Nephron (organoid): ENCODE results near the gene PRIM2.

ENCODE experiments used
- H3K27ac Mint-ChIP-seq, 3 experiments: 2 replicates each; pipeline ENCODE4 v1.8.0; 2020; ENCODE audit warnings: mixed read lengths in 3 of 3, mild to moderate bottlenecking in 2 of 3, moderate library complexity in 1 of 3
- H3K27me3 Mint-ChIP-seq: 2 replicates; pipeline ENCODE4 v1.8.0; 2021; ENCODE audit warnings: low read depth, mild to moderate bottlenecking, moderate library complexity, mixed read lengths
- H3K36me3 Mint-ChIP-seq: 2 replicates; pipeline ENCODE4 v1.8.0; 2020; ENCODE audit warnings: low read depth, mixed read lengths
- H3K4me1 Mint-ChIP-seq: 2 replicates; pipeline ENCODE4 v1.8.0; 2020; ENCODE audit warnings: mixed read lengths
- H3K4me3 Mint-ChIP-seq, 3 experiments: 2 replicates each; pipeline ENCODE4 v1.8.0; 2020; ENCODE audit warnings: mild to moderate bottlenecking in 3 of 3, mixed read lengths in 3 of 3, moderate library complexity in 2 of 3
- H3K9me3 Mint-ChIP-seq: 2 replicates; pipeline ENCODE4 v1.8.0; 2020; ENCODE audit warnings: mixed read lengths
- CTCF ChIP-seq, 3 experiments: fragments of 200-600 bp; sonication (generic); IDR thresholded peaks; one replicate each; pipeline ENCODE4 v1.5.0; 2021; ENCODE audit warnings: antibody characterized with exemption in 3 of 3; ENCODE audit not compliant: unreplicated experiment in 3 of 3

PRIM2 gene

GRCh38 chr6:57313009-57313408 lies 4.4 kb upstream of the PRIM2 start:
- Mint-ChIP-seq H3K9me3 (peaks cover 7% of the 10 kb centered on the region), H3K4me1 (peaks cover 30% of the 10 kb centered on the region), H3K27ac (peak overlapping the region; percentile 49 to 88 (median 84)), H3K4me3 (no peak overlapping the region), H3K27me3 (peaks cover 5% of the 10 kb centered on the region), H3K36me3 (no peaks in the 10 kb centered on the region)
- TF ChIP-seq CTCF (IDR thresholded peaks at IDR 0.05; ENCODE audit: unreplicated experiment in 3 of 3), result no peak

- TF ChIP-seq CTCF (IDR thresholded peaks at IDR 0.05; ENCODE audit: unreplicated experiment in 3 of 3), result no peak
- peaks cover 33% of the 10 kb centered on the region for H3K4me1 Mint-ChIP-seq
- peaks cover 2% of the 10 kb centered on the region for H3K36me3 Mint-ChIP-seq
- peaks cover 5% of the 10 kb centered on the region for H3K27me3 Mint-ChIP-seq
- H3K27ac Mint-ChIP-seq, result peak overlapping the region; percentile 49 to 88 (median 84)
- H3K4me3 Mint-ChIP-seq, result peak overlapping the region in 1 of 3 experiments; percentile 35
- peaks cover 7% of the 10 kb centered on the region for H3K9me3 Mint-ChIP-seq
Observed at GRCh38 chr6:57313711-57314471, 3.5 kb upstream of the PRIM2 start.

- no peak for TF ChIP-seq CTCF (IDR thresholded peaks at IDR 0.05; ENCODE audit: unreplicated experiment in 3 of 3)
- Mint-ChIP-seq H3K27me3 (peaks cover 5% of the 10 kb centered on the region), H3K4me1 (peaks cover 40% of the 10 kb centered on the region), H3K9me3 (peaks cover 7% of the 10 kb centered on the region), H3K4me3 (peak overlapping the region in 2 of 3 experiments; percentile 18 to 27), H3K36me3 (peaks cover 9% of the 10 kb centered on the region), H3K27ac (peak overlapping the region in 2 of 3 experiments; percentile 27 to 51)
Observed at GRCh38 chr6:57315111-57315510, 2.3 kb upstream of the PRIM2 start.

- Mint-ChIP-seq H3K27ac (no peak overlapping the region), H3K36me3 (peaks cover 16% of the 10 kb centered on the region), H3K27me3 (peaks cover 5% of the 10 kb centered on the region), H3K4me3 (peak overlapping the region; percentile 16 to 31 (median 26)), H3K4me1 (peaks cover 40% of the 10 kb centered on the region), H3K9me3 (peaks cover 7% of the 10 kb centered on the region)
- TF ChIP-seq CTCF (IDR thresholded peaks at IDR 0.05; ENCODE audit: unreplicated experiment in 3 of 3), result no peak
Observed at GRCh38 chr6:57315851-57316250, 1.6 kb upstream of the PRIM2 start.

- H3K4me1 Mint-ChIP-seq, result peaks cover 40% of the 10 kb centered on the region
- peak overlapping the region; percentile 95 to 99 (median 98) for H3K4me3 Mint-ChIP-seq
- TF ChIP-seq CTCF (IDR thresholded peaks at IDR 0.05; ENCODE audit: unreplicated experiment in 3 of 3), result peak; percentile 83 to 89 (median 85)
- peaks cover 7% of the 10 kb centered on the region for H3K9me3 Mint-ChIP-seq
- H3K27me3 Mint-ChIP-seq, result peaks cover 2% of the 10 kb centered on the region
- H3K36me3 Mint-ChIP-seq, result peaks cover 22% of the 10 kb centered on the region
- H3K27ac Mint-ChIP-seq, result peak overlapping the region; percentile 48 to 76 (median 58)
Observed at GRCh38 chr6:57316581-57317059, 810 bp upstream of the PRIM2 start.

- no peaks in the 10 kb centered on the region for H3K27me3 Mint-ChIP-seq
- H3K27ac Mint-ChIP-seq, result no peak overlapping the region
- H3K9me3 Mint-ChIP-seq, result peaks cover 22% of the 10 kb centered on the region
- H3K4me1 Mint-ChIP-seq, result peaks cover 1% of the 10 kb centered on the region
- peaks cover 71% of the 10 kb centered on the region for H3K36me3 Mint-ChIP-seq
- H3K4me3 Mint-ChIP-seq, result no peak overlapping the region
- TF ChIP-seq CTCF (IDR thresholded peaks at IDR 0.05; ENCODE audit: unreplicated experiment in 3 of 3), result peak; percentile 48 to 61 (median 53)
Observed at GRCh38 chr6:57324538-57324937, 7.1 kb downstream of the PRIM2 start.
